NCI-H345 treated with DMSO at 0.1 percent for 48 hours (cell line): ENCODE data around the gene SOD1.
"Not testable (repeated sequence)": the region's sequence is repeated elsewhere in the genome, so short reads cannot be mapped to it uniquely, and the experiment has no call there.

Experiments used
- DNase-seq: peaks from one replicate; lab custom pipeline; 2025; ENCODE audit not compliant: unreplicated experiment; lab: John Stamatoyannopoulos, UW

The SOD1 gene

GRCh38 chr21:31659536-31660258, at the start of gene SOD1:
SOD1 (plus strand) TSS chr21:31659693; CDS start chr21:31659770, 77 bp downstream.
- peak; percentile 95 for DNase-seq

DNA sequence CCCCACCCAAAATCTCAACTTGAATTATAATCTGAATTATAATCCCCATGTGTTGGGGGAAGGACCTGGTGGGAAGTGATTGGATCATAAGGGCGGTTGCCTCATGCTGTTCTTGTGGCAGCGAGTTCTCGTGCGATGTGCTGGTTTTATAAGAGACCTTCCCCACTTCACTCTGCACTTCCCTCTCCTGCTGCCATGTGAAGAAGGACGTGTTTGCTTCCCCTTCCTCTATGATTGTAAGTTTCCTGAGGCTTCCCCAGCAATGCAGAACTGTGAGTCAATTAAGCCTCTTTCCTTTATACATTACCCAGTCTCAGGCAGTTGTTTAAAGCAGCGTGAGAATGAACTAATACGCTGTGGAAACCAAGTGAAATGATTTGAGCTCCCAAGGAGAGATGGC, 48.0 kb upstream of the SOD1 start:
- DNase-seq: no peak

DNA sequence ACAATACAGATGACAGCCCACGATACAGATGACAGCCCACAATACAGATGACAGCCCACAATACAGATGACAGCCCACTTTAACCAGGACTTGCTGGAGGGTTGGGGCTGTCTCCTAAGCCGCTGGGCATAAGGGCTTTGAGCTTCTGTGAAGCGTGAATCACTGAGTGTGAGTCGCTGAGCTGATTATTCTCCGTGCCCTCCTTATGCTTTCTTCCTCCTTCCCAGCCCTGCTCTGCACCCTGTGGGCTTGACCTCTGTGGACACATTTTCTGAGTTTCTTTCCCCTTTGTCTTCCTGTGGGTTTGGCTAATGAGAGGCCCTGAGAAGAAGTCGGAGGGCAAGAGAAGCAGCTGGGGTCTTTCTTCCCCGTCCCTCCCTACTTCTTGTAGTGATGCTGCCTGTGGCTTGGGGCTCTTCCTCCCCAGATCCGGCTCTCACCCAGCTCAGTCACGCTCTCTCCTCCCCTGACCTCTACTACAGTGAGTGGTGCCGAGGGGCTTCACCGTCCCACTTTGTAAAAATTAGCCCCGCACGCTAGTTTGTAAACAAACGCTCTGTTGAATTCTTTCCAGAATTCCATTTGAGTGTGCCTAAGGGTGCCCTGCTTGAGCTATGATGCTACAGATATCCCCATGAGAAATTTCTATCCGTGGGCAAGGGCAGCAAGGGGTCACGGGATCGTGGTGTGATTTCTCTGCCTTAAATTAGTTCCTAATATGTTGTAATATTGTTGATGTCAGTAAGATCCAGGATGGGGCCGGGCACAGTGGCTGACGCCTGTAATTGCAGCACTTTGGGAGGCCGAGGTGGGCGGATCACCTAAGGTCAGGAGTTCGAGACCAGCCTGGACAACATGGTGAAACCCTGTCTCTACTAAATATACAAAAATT, 46.4 kb upstream of the SOD1 start:
- DNase-seq: no peak

DNA sequence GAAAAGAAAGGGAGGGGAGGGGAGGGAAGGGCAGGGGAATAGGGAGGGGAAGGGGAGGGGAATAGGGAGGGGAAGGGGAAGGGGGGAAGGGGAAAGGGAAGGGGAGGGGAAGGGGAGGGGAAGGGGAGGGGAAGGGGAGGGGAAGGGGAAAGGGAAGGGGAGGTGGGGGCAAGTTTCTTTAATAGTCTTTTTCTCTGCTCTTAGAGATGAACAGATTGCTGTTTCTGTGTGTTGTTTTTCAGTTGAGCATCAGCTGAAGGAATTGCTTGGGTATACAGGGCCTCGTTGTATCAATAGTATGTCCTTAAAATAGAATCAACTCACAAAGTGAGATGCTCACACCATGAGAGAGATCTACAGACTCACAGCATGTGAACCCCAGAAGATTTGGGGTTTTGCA, 44.8 kb upstream of the SOD1 start:
- DNase-seq: no peak

DNA sequence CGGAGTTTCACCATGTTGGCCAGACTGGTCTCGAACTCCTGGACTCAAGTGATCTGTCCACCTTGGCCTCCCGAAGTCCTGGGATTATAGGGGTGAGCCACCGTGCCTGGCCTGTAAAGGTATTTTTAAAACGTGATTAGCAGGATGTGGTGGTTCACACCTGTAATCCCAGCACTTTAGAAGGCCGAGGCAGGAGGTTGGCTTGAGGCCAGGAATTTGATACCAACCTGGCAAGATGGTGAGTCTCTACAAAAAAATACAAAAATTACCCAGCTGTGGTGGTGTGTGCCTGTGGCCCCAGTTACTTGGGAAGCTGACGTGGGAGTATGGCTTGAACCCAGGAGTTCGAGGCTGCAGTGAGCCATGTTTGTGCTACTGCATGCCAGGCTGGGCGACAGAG, 43.3 kb upstream of the SOD1 start:
- DNase-seq: no peak

GRCh38 chr21:31618696-31619430, 40.6 kb upstream of the SOD1 start:
- no peak for DNase-seq

DNA sequence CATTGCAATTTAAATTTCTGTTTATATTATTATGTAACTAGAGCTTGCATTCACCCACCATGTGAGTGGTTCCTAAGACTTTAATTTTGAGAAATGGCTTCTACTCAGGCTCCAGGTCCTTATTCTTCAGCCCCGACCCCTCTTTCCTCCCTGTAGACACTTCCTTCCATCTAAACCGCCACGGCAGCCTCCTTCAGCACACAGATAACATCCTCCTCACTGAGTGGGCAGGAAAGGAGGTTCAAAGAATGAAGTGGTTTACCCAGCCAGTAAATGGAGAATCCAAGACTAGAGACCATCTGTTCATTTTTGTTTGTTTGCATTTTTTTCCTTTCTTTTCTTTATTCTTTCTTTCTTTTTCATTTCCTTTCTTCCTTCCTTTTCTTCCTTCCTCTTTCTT, 37.1 kb upstream of the SOD1 start:
- no peak for DNase-seq

GRCh38 chr21:31623664-31624063, 35.8 kb upstream of the SOD1 start:
- DNase-seq: no peak

DNA sequence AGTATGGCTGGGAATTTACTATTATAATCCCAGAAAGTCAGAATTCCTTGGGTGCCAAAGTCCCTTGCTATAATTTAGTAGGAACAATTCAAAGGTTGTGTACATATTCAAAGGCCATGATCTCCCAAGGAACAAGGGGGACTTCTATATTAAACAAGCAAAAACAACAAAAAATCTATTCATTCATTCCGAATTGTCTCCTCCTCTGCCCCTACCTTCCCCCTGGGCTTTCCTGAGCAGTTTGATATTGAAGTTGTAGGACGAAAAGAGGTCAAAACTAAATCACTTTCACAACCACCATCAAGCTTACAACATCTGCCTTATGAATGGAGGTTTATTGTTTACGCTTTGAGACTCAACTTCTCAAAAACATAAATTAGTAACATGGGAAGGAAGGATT, 35.3 kb upstream of the SOD1 start:
- DNase-seq: no peak

DNA sequence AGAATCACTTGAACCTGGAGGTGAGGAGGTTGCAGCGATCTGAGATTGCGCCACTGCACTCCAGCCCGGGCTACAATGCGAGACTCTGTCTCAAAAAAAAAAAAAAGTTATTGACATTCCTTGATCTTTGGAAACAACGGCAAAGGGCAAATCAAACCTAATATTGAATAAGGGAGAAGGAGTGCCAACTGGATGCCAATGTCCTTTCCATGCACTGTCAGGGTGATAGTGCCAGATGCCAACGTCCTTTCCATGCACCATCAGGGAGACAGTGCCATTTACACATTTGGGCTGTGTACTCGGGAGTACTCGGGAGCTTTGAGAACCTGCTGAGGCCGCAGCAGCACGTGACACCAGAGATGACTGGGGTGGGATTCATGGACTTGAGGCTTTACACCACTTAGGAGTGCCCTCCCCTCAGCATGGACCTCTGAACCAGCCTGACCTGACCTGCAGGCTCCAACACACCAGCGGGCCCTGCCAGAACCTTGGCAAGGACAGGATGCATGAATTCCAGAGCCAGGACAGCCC, 34.5 kb upstream of the SOD1 start:
- DNase-seq: no peak

DNA sequence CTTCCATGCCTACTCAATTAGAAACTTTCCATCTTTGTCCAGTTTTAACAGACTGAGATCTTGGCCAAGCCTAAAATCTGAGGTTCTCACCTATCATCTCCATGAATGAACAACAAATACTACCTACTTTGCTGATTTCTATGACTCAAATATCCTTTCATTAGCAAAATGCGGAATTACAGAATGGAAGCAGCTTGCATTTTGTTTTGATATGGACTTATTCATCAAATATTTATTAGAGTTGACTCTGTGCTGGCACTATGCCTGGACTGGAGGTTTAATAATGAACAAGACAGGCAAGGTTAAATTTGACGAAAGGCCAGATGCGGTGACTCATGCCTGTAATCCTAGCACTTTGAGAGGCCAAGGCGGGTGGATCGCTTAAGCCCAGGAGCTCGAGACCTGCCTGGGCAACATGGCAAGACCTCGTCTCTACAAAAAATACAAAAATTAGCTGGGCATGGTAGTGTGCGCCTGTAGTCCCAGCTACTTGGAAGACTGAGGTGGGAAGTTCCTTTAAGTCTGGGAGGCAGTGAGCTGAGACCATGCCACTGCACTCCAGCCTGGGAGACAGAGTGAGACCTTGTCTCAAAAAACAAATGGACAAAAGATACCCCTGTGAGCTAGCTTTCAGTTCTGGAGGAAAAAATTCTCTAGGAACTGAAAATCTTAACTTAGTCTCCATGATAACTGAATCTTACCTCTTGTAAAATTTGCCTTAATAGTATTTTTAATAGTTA, 29.4 kb upstream of the SOD1 start:
- DNase-seq: no peak

- not testable (repeated sequence) for DNase-seq
Observed at GRCh38 chr21:31631881-31632280, 27.6 kb upstream of the SOD1 start.

GRCh38 chr21:31634993-31635392, 24.5 kb upstream of the SOD1 start:
- DNase-seq: no peak

DNA sequence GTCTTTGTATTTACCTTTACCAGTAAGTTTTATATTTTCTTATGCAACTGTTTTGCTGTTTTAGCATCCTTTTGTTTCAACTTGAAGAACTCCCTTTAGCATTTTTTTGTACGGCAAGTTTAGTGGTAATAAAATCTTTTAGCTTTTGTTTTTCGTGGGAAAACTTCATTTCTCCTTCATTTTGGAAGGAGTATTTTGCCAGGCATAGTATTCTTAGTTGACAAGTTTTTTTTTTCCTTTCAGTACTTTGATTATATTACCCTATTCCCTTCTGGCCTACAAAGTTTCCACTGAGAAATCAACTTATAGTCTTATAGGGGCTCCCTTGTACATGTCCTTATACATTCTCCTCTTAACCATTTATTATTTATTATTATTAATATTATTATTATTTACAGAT, 22.6 kb upstream of the SOD1 start:
- no peak for DNase-seq

GRCh38 chr21:31641416-31641922, 18.0 kb upstream of the SOD1 start:
- no peak for DNase-seq

DNA sequence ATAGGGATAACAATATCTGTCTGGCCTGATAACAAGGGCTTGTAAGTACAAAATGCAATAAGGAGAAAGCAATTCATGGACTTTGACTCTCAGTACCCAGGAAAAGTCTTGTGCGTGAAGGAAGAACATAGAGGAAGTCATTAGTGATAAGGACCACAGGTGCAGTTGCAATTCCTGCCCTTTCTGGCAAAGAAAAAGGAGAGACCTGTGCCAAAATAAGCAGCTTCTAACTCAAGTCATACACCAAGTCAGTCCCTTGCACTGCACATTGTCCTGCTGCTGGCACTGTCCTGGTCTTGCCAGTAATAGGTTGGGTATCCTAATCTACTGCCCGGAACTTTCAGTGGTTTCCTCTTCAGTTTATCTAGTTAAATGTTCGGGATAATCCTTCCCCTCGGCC, 14.8 kb upstream of the SOD1 start:
- no peak for DNase-seq

GRCh38 chr21:31647650-31648049, 11.8 kb upstream of the SOD1 start:
- no peak for DNase-seq

GRCh38 chr21:31650930-31651329, 8.6 kb upstream of the SOD1 start:
- DNase-seq: no peak

DNA sequence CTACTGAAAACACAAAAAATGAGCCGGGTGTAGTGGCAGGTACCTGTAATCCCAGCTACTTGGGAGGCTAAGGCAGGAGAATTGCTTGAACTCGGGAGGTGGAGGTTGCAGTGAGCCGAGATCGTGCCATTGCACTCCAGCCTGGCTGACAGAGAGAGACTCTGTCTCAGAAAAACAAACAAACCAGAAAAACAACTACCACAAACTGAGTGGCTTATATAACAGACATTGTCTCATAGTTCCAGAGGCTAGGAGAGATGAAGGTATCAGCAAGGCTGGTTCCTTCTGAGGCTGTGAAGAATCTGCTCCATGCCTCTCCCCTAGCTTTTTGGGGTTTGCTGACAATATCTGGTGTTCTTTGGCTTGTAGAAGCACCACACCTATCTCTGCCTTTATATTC, 8.0 kb upstream of the SOD1 start:
- not testable (repeated sequence) for DNase-seq

DNA sequence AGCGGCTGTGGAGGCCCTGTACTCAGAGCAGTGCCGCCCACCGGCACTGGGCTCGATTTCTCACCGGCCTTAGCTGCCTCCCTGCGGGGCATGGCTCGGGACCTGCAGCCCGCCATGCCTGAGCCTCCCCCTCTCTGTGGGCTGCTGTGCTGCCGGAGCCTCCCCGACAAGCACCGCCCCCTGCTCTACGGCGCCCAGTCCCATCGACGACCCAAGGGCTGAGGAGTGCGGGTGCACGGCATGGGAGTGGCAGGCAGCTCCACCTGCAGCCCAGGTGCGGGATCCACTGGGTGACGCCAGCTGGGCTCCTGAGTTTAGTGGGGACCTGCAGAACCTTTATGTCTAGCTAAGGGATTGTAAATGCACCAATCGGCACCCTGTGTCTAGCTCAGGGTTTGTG, 5.2 kb upstream of the SOD1 start:
- no peak for DNase-seq
